HG03558 (cell line): ENCODE measurements around the gene RBMX2.

Experiments used
- ATAC-seq: cut with Tn5 transposase; IDR thresholded peaks from one replicate; pipeline ENCODE4 v1.9.1; 2021; ENCODE audit warnings: moderate number of reproducible peaks; ENCODE audit not compliant: unreplicated experiment; ENCODE audit errors: extremely low read depth

RBMX2 gene

DNA sequence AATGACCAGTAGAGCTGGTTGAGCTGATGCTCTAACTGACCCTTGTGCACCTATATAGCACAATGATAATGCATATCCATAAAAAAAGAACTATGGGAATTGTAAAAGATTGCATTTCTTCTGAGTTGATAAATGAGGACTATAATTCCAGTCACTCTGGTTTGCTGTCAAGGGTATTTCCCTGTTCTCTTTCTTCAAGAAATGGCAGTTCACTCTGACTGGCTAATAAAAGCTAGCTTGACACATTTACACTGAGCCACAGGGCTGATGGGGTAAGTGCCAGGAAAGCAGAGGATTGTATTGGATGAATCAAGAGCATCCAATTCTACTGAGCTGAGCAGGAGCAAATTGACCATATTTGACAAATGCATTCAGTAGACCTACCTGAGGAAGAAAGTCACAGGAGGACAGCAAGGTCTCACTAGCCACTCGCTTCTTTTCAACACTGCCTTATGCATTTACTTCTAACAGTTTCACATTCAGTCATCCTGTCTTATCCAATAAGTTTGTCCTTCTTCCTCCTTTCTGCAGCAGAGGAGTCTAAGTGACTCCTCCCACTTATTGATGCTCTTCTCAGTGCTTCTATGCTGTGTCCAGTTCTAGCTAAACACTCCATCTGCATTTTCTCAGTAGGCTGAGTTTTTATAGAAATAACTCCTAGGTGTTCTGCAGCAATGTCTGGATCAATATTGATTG is 43.0 kb downstream of the RBMX2 start:
- no peak for ATAC-seq

DNA sequence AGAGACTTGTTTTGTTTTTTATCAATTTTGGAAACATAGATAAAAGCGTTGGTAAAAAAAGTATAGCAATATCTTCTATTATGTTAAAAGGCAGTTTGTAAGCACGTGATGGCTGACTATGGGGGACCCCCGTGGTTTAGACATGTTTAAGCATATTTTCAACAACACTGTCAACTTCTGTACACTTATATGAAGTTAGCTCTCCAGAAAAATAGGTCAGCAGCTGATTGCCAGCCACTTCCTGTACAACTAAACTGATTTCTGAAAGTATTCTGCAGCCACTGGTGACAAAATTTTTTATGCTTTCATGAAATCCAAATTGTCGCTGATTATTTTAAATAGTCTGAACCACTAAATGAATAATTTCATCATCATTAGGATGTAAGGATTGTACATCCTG is 45.2 kb downstream of the RBMX2 start:
- no peak for ATAC-seq
